Spleen (tissue), 11 donors: ENCODE data around the gene CACNA1D. TPM values are rescaled to one million over a fixed set of nuclear protein-coding genes. Genes with fewer than 3 reads are reported as not detected.

Experiments used
- DNase-seq: peaks from one replicate; pipeline ENCODE4 v3.0.0-alpha.2; 2020
- H3K27ac ChIP-seq, 8 donors: fragments of 200-600 bp; sonication (generic) in 7 of 8; 1 replicate in 4 of 8; 2 replicates in 4 of 8; pipeline versions ENCODE4 v1.5.0 to v1.8.0; 2016 to 2021; ENCODE audit warnings: inconsistent platforms in 4 of 8, mild to moderate bottlenecking in 4 of 8, moderate library complexity in 1 of 8
- H3K27me3 ChIP-seq, 7 donors: fragments of 200-600 bp; sonication (generic) in 6 of 7; replicated peaks in 1 of 7; 1 replicate in 4 of 7; 2 replicates in 3 of 7; pipeline versions ENCODE4 v1.5.0 to v1.8.0; 2016 to 2021; ENCODE audit warnings: inconsistent platforms in 3 of 7, mild to moderate bottlenecking in 1 of 7
- H3K36me3 ChIP-seq, 6 donors: fragments of 200-600 bp; sonication (generic) in 5 of 6; 1 replicate in 4 of 6; 2 replicates in 2 of 6; pipeline versions ENCODE4 v1.5.0 to v1.8.0; 2016 to 2021; ENCODE audit warnings: inconsistent platforms in 2 of 6
- H3K4me1 ChIP-seq, 6 donors: fragments of 200-600 bp; sonication (generic) in 5 of 6; 1 replicate in 3 of 6; 2 replicates in 3 of 6; pipeline versions ENCODE4 v1.5.0 to v1.8.0; 2016 to 2021; ENCODE audit warnings: inconsistent platforms in 3 of 6
- H3K4me3 ChIP-seq, 8 donors: fragments of 200-600 bp; sonication (generic) in 7 of 8; 1 replicate in 4 of 8; 2 replicates in 4 of 8; pipeline versions ENCODE4 v1.5.0 to v1.8.0; 2016 to 2021; ENCODE audit warnings: inconsistent platforms in 4 of 8, mild to moderate bottlenecking in 4 of 8, moderate library complexity in 2 of 8
- H3K9me3 ChIP-seq, 8 donors: fragments of 200-600 bp; sonication (generic) in 7 of 8; 1 replicate in 4 of 8; 2 replicates in 4 of 8; pipeline versions ENCODE4 v1.5.0 to v1.8.0; 2016 to 2021; ENCODE audit warnings: inconsistent platforms in 4 of 8
- CTCF ChIP-seq, 11 experiments: fragments of 200-600 bp in 7 of 11; fragments of 450-650 bp in 4 of 11; sonication (generic) in 4 of 11; IDR thresholded peaks in 8 of 11; conservative IDR thresholded peaks in 3 of 11; 1 replicate in 7 of 11; 2 replicates in 4 of 11; pipeline versions ENCODE4 v1.4.0 to v1.8.0; 2016 to 2021; ENCODE audit warnings: antibody characterized with exemption in 11 of 11, inconsistent platforms in 4 of 11, mild to moderate bottlenecking in 1 of 11
- POLR2A ChIP-seq, 3 donors: fragments of 450-650 bp; IDR thresholded peaks; one replicate each; pipeline ENCODE4 v1.5.1; 2017; ENCODE audit warnings: antibody characterized with exemption in 3 of 3, mild to moderate bottlenecking in 1 of 3
- POLR2AphosphoS5 ChIP-seq, 3 donors: sonication (generic); formaldehyde crosslinking; IDR thresholded peaks; one replicate each; pipeline ENCODE4 v1.5.1; 2017; ENCODE audit warnings: antibody characterized with exemption in 3 of 3
- WGBS, 5 donors: extraction: QIAGEN DNeasy Blood & Tissue Kit in 3 of 5; methylation state at CpG; one replicate each; pipeline versions ENCODE4 v1.1.5 to v1.1.7; 2013 to 2018; 5-methylcytosine and 5-hydroxymethylcytosine counted together
- intact Hi-C: fragments of 100-400 bp; cut with DNase I; formaldehyde crosslinking; loops from one replicate; pipeline ENCODE4 v1.15.0; 2023; ENCODE audit warnings: low total_unique reads
- polyA plus RNA-seq, 3 donors: library from polyadenylated mRNA; stranded (reverse); fragments of 200-250 nt; gene quantifications; one replicate each; pipeline ENCODE4 v1.2.1, GENCODE V29; 2013
- total RNA-seq, 7 donors: library from RNA; depleted of rRNA in 3 of 7; stranded (reverse); fragments of >200 nt in 3 of 7; fragmentation: NEBNext Ultra II Directional in 4 of 7; extraction: Animal tissue kit (Norgen Biotek cat#: 25700) in 4 of 7; gene quantifications; one replicate each; pipeline versions ENCODE4 v1.1.0 to v1.2.1, GENCODE V29; 2016 to 2021
- donor health status: healthy with polysubstance abuse.
- donor health status: DM: no; HTN: no; CAD: no; lungs with moderate emphysema.
- donor health status: DM: no; HTN: no; CAD: no.
- donor health status: Bipolar disorder and iron deficiency.
- donor health status: healthy.
- donor health status: DM: no; HTN: no; CAD: no.
- donor health status: DM: yes; HTN: yes; CAD: no.

Gene CACNA1D
- total and polyA plus RNA-seq, 10 donors, result 0.55 to 89.3 (median 19.1) TPM

- no peak for TF ChIP-seq POLR2A (IDR thresholded peaks at IDR 0.05)
- Histone ChIP-seq H3K27me3 (peaks cover 0 to 13% (median 0%) of the 10 kb centered on the region in 7 donors), H3K9me3 (no peaks in the 10 kb centered on the region), H3K4me1 (peaks cover 0 to 11% (median under 1%) of the 10 kb centered on the region in 6 donors), H3K36me3 (no peaks in the 10 kb centered on the region), H3K27ac (no peak overlapping the region), H3K4me3 (no peak overlapping the region)
- WGBS, 5 donors, result 72 to 89% (median 86%) methylated on average over 7 of the region's 7 CpGs
- intact Hi-C loops, result no loop called here
- no peak for DNase-seq
Measured at GRCh38 chr3:53513556-53514190, 19.3 kb downstream of the CACNA1D start.

GRCh38 chr3:53516339-53516738 lies 21.9 kb downstream of the CACNA1D start:
- H3K4me3 ChIP-seq, result no peak overlapping the region
- intact Hi-C loops, result no loop called here
- 69 to 80% (median 75%) methylated on average over 4 to 5 of the region's 5 CpGs for WGBS, 5 donors
- DNase-seq, result no peak
- peaks cover 0 to 2% (median 0%) of the 10 kb centered on the region in 7 donors for H3K27me3 ChIP-seq
- H3K9me3 ChIP-seq, result no peaks in the 10 kb centered on the region
- no peak overlapping the region for H3K27ac ChIP-seq
- no peaks in the 10 kb centered on the region for H3K36me3 ChIP-seq
- TF ChIP-seq POLR2A (IDR thresholded peaks at IDR 0.05) (no peak), CTCF (IDR thresholded peaks at IDR 0.05 in 8 of 11, conservative IDR thresholded peaks at IDR 0.05 in 3 of 11) (no peak), POLR2AphosphoS5 (IDR thresholded peaks at IDR 0.05) (no peak)
- H3K4me1 ChIP-seq, result peaks cover 0 to 20% (median 2%) of the 10 kb centered on the region in 6 donors

GRCh38 chr3:53518495-53518981 lies 24.1 kb downstream of the CACNA1D start:
- Histone ChIP-seq H3K9me3 (no peaks in the 10 kb centered on the region), H3K4me3 (no peak overlapping the region), H3K36me3 (no peaks in the 10 kb centered on the region), H3K27ac (peak overlapping the region in 3 of 8 donors; percentile 1 to 26 (median 15)), H3K27me3 (no peaks in the 10 kb centered on the region), H3K4me1 (peaks cover 0 to 20% (median 5%) of the 10 kb centered on the region in 6 donors)
- WGBS, 5 donors, result 48 to 67% (median 54%) methylated on average over 6 of the region's 6 CpGs
- TF ChIP-seq POLR2A (IDR thresholded peaks at IDR 0.05) (no peak), POLR2AphosphoS5 (IDR thresholded peaks at IDR 0.05) (no peak), CTCF (IDR thresholded peaks at IDR 0.05 in 8 of 11, conservative IDR thresholded peaks at IDR 0.05 in 3 of 11) (no peak)
- intact Hi-C loops, result no loop called here
- no peak for DNase-seq

GRCh38 chr3:53519065-53519709 lies 24.8 kb downstream of the CACNA1D start:
- Histone ChIP-seq H3K27me3 (no peaks in the 10 kb centered on the region), H3K4me1 (peaks cover 0 to 20% (median 6%) of the 10 kb centered on the region in 6 donors), H3K36me3 (no peaks in the 10 kb centered on the region), H3K9me3 (no peaks in the 10 kb centered on the region), H3K4me3 (no peak overlapping the region), H3K27ac (peak overlapping the region in 3 of 8 donors; percentile 1 to 26 (median 15))
- no peak for DNase-seq
- intact Hi-C loops, result no loop called here
- 41 to 66% (median 57%) methylated on average over 6 of the region's 6 CpGs for WGBS, 5 donors
- TF ChIP-seq POLR2AphosphoS5 (IDR thresholded peaks at IDR 0.05) (no peak), POLR2A (IDR thresholded peaks at IDR 0.05) (no peak), CTCF (IDR thresholded peaks at IDR 0.05 in 8 of 11, conservative IDR thresholded peaks at IDR 0.05 in 3 of 11) (no peak)
